Hepatocyte (in vitro differentiated cells): ENCODE results near the gene LEFTY2.

Experiments used
- EZH2phosphoT487 ChIP-seq: fragments of 200-600 bp; sonication (generic); IDR thresholded peaks from one replicate; pipeline ENCODE4 v1.6.1; 2018; ENCODE audit warnings: antibody characterized with exemption, mild to moderate bottlenecking, low read depth, moderate library complexity; ENCODE audit not compliant: unreplicated experiment, severe bottlenecking
- TF ChIP-seq, protein P1 (sequence below): fragments of 200-600 bp; sonication (generic); IDR thresholded peaks from 2 replicates; pipeline ENCODE4 v1.5.1; 2016; ENCODE audit warnings: antibody characterized with exemption, mild to moderate bottlenecking; ENCODE audit not compliant: poor library complexity

DNA sequence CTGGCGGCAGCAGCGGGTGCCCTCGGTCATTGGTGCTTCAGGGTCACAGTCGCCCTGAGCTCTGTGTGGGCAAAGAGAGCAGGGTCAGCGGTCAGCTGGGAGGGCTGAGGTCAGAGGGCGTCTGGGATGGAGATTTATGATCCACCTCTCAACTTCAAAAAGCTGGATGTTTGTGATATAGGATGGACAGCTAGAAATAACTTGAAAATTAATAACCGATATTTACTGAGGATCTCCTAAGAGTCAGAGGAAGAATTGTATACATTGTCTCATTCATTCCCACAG is 54.0 kb downstream of the LEFTY2 start:
- TF ChIP-seq, protein P1, sequence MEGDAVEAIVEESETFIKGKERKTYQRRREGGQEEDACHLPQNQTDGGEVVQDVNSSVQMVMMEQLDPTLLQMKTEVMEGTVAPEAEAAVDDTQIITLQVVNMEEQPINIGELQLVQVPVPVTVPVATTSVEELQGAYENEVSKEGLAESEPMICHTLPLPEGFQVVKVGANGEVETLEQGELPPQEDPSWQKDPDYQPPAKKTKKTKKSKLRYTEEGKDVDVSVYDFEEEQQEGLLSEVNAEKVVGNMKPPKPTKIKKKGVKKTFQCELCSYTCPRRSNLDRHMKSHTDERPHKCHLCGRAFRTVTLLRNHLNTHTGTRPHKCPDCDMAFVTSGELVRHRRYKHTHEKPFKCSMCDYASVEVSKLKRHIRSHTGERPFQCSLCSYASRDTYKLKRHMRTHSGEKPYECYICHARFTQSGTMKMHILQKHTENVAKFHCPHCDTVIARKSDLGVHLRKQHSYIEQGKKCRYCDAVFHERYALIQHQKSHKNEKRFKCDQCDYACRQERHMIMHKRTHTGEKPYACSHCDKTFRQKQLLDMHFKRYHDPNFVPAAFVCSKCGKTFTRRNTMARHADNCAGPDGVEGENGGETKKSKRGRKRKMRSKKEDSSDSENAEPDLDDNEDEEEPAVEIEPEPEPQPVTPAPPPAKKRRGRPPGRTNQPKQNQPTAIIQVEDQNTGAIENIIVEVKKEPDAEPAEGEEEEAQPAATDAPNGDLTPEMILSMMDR = no peak
- no peak for TF ChIP-seq EZH2phosphoT487
